Germinal center (tissue), 1 donor: ENCODE measurements around the gene MTR.
"Not testable (repeated sequence)": the region's sequence is repeated elsewhere in the genome, so short reads cannot be mapped to it uniquely, and the experiment has no call there.

ENCODE experiments used
- DNase-seq: peaks from one replicate; pipeline ENCODE4 v3.0.0; 2012; ENCODE audit warnings: mixed read lengths, low spot score

Gene MTR

GRCh38 chr1:236833575-236833974 is 38.5 kb downstream of the MTR start:
- no peak for DNase-seq

- no peak for DNase-seq
These were observed 39.8 kb downstream of the MTR start for GRCh38 chr1:236834876-236835275.

- no peak for DNase-seq
These were observed 40.4 kb downstream of the MTR start for GRCh38 chr1:236835491-236835890.

- DNase-seq, result no peak
These were observed 41.1 kb downstream of the MTR start for GRCh38 chr1:236836157-236836556.

GRCh38 chr1:236837115-236837514 is 42.0 kb downstream of the MTR start:
- no peak for DNase-seq

- no peak for DNase-seq
These were observed 42.8 kb downstream of the MTR start for GRCh38 chr1:236837897-236838296.

GRCh38 chr1:236841341-236841740 is 46.2 kb downstream of the MTR start:
- DNase-seq, result no peak

GRCh38 chr1:236844499-236845271 is 49.6 kb downstream of the MTR start:
- no peak for DNase-seq

GRCh38 chr1:236845830-236846229 is 50.7 kb downstream of the MTR start:
- no peak for DNase-seq

GRCh38 chr1:236848274-236848923 is 53.3 kb downstream of the MTR start:
- no peak for DNase-seq

GRCh38 chr1:236850077-236850979 is 55.2 kb downstream of the MTR start:
- DNase-seq, result no peak

- no peak for DNase-seq
These were observed 56.8 kb downstream of the MTR start for GRCh38 chr1:236851871-236852270.

- DNase-seq, result no peak
These were observed 59.0 kb downstream of the MTR start for GRCh38 chr1:236853921-236854604.

GRCh38 chr1:236854605-236854983 is 59.5 kb downstream of the MTR start:
- DNase-seq, result no peak

- DNase-seq, result not testable (repeated sequence)
These were observed 61.6 kb downstream of the MTR start for GRCh38 chr1:236856649-236857048.

- DNase-seq, result no peak
These were observed 63.1 kb downstream of the MTR start for GRCh38 chr1:236858165-236858564.

GRCh38 chr1:236860101-236860500 is 65.0 kb downstream of the MTR start:
- no peak for DNase-seq

- DNase-seq, result no peak
These were observed 65.6 kb downstream of the MTR start for GRCh38 chr1:236860674-236861073.

- no peak for DNase-seq
These were observed 66.6 kb downstream of the MTR start for GRCh38 chr1:236861560-236862218.

GRCh38 chr1:236862219-236862591 is 67.1 kb downstream of the MTR start:
- DNase-seq, result no peak

GRCh38 chr1:236862615-236863211 is 67.6 kb downstream of the MTR start:
- DNase-seq, result no peak
